ENCODE measurements around the gene DAGLA.
A peak's percentile ranks its signal among the peaks of the same experiment; 100 is the strongest.

DAGLA gene

DNA sequence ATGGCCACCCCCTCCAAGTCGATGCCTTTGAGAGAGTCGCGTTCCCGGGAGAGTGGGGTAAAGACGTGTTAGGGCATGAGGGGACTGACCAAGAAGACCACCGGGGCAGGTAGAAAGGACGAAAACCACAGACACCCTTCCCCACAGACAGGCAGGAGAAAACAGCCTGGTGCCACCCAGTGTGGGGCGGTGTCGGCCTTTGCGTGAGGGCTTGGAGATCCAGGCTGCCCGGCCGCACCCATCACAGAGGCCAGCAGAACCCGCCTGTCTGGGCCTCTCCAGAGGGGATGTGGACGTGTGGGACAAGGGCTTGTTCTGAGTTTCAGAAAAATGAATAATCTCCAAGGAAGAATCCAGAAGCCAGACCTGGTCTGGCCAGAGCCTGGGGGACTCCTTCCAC is 30.8 kb downstream of the DAGLA start:
- no peak for DNase-seq (ENCODE audit: low spot score)

DNA sequence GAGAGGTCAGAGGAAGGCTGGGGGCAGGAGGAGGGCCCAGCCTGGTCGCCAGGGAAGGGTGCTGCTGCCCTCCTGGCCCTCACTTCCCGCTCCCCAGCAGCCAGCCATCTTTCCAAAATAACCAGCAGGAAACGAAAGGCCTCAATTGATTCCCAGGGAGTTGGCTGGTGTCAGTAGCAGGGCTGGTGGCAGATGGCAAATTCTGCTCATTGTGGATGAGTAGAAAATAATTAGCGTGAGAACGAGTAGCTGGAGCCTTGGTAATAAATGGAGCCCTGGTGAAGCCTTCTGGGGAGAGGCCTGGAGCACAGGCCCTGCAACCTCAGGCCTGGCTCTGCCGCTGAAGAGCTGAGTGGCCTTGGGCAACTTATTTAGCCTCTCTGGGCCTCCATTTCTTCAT is 31.3 kb downstream of the DAGLA start:
- no peak for DNase-seq (ENCODE audit: low spot score)

DNA sequence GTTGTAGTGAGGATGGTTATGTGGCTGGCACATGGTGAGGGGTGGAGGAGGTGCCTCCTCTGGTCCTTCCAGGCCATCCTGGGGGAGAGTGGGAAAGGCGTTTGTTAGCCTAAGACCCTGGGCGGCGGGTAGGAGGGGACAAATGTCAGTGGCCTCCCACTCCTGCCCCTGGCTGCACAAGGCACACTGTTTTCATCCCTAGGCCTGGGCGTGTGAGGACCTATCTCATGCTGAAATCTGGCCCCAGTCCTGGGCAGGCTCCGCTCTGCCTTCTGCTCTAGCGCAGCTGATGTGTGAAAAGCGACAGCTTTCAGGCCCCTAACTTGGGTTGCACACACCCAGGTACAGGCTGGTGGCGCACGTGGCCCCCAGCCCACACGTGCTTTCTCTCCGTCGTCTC is 32.1 kb downstream of the DAGLA start:
- DNase-seq (ENCODE audit: low spot score): no peak

DNA sequence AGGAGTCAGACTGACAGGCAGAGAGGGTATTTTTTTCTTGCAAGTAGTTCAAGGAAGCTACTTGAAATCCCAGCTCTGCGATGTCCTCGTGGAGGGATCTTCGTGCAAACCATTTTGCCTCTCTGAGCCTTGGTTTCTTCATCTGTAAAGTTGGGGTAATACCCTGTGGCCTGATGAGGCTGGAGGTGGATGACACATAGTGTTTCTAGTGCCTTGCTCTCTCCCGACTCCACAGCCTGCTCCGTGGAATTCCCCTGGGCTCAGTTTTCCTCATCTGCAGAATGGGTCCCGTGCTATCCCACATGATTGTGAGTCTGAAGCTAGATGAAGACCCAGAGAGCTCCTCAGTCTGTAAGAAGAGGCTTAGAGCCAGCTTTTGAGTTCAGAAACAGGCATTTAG is 32.7 kb downstream of the DAGLA start:
- DNase-seq (ENCODE audit: low spot score): no peak

DNA sequence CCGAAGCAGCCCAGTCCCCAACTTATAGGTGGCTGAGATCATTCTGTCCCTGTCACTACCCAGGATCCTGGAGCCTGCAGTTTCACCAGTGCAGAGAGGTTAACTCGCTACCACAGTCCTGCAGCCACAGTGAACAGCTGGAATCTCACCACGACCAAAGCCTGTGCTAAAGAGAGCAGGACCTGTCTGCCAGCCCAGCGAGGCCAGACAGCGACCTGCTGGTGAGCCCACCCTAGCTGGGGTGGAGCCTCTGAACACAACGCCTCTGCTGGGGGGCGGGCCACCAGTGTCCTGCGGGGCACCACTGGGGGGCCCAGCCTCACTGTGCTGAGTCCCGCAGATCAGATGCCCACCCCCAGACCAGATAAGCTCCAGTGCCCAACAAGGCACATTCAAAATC is 33.3 kb downstream of the DAGLA start:
- no peak for DNase-seq (ENCODE audit: low spot score)

DNA sequence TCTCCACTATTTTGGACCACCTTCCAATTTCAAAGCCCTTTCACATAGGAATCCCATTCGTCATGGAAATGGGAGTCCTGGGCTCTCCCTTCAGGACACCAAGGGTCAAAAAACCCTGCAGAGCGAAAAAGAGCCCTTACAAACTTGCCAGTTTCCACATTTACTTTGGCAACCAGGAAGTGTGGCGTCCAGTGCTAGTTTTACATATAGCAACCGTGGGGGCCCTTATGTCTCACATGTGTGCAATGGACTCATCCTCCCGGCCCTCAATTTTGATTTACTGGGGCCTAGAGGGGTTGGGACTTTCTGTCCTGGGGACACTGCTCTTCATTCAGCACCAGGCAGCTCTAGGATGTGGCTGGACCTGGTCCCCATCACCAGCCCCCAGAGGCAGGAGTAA is 33.7 kb downstream of the DAGLA start:
- no peak for DNase-seq (ENCODE audit: low spot score)

DNA sequence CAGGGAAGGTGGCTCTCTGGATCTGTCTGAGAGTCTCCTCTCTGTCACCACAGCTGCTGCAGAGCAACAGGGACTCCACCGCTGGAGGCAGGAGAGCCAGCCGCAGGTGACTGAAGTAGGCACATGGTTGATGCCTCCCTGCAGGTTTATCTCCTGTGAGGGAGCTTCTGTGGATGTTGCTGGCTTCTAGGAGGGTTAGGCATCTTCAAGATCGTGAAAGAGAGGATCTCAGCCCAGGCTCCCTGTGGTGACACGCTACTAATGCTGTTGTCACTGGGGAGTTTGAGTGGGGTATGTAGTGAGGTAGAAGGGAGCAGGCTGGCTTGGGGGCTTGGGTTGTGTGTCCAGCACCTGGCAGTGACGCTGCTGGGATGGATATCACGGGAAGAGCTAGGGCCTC is 34.1 kb downstream of the DAGLA start:
- DNase-seq (ENCODE audit: low spot score): no peak

DNA sequence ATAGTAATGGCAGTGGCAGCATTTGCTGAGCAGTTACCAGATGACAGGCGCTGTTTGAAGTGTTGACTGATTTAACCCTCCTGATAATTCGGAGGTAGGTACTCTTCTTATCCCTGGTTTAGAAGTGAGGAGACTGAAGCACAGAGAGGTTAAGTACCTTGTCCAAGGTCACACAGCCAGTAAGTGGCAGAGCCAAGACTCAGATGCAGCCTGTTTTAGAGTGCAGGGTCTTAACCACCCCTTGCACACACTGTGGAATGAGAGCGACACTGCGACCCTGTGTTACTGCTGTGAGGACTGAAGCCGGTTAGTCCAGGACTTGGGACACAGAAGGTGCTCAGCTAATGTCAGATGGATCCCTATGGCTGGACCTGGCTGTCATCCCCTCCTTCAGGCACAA is 34.7 kb downstream of the DAGLA start:
- DNase-seq (ENCODE audit: low spot score): no peak

DNA sequence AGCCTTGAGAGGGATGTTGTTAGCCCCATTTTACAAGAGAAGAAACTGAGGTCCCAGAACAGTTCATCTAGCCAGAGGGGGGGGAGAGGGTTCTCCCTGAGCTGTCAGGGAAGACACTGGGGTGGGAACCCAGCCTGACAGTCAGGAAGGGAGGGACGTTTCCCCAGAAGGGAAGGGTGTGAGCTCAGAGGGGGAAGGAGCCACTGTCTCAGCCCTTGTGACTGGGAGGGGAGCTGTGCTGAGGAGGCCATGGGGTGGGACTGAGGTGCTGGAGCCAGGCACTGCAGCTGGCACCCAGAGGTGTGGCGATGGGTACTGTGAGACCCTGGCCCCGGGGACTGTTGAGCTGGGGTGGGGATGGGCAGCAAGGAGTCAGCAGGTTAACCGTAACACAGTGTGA is 35.7 kb downstream of the DAGLA start:
- DNase-seq (ENCODE audit: low spot score): no peak

DNA sequence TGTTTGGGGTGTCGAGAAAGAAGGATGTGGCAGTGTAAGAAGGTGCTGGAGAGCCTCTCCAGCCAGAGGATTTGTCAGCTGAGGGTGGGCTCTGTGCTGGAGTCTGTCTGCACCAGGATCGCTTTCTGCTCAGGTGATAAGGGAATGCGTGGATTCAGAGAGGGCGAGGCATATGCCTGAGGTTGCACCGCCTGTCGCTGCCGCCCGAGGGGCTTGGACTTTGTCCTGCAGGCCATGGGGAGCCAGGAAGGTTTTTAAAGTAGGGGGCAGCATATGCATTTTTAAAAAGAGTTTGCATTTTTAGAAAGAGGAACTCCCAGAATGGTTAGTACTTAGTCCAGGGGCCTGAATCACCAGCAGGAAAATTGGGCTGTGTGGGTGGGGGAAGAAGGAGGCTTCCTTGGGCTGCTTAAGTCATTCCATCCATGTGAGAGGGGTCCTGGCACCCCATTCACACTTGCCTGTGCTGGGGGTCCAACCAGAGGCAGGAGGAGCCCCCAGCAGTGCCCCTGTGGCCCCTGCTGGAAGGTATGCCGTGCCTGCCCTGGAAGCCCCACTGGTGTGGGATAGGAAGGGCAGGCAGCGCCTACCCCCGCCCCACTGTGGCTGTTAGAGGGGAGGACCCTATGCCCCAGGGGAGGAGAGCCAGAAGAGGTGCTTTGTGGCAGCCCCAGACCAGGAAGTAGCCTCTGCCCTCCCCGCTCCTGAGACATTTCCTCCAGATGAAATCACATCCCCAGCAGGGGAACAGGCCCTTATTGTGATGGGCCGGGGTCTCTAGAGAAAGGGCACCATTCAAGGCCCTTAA is 36.5 kb downstream of the DAGLA start:
- DNase-seq (ENCODE audit: low spot score): peak; percentile 55

DNA sequence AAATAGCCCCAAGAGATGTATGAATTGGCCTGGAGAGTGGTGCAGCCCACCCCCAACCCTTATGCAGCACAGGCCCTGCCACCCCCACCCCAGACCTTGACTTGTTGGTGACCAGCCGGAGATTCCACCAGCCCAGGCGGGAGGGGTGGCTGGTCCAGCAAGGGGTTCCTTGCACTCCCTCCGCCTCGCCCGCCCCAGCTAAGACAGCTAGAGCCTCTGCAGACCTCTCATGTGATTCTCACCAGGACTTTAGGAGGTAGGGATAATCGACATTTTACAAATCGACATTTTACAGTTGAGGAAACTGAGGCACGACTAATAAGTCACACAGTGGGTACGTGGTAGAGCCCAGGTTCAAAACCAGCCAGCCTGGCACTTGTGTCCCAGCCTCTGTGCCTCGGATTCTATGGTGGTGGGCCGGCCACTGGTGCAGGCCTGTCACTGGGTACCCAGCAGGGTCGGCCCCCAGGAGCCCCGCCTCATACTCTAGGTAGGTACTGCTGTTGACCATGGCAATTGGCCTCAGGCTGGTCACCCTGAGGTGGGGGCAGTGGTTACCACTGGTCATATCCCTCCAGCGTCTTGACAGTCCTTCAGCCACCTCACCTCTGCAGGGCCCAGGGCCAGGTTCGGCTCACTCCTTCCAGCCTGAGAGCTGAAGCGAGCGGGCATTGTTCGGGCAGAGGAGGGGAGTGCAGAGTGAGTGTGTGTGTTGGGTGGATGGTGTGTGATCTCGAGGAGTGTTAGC is 37.3 kb downstream of the DAGLA start:
- DNase-seq (ENCODE audit: low spot score): no peak

DNA sequence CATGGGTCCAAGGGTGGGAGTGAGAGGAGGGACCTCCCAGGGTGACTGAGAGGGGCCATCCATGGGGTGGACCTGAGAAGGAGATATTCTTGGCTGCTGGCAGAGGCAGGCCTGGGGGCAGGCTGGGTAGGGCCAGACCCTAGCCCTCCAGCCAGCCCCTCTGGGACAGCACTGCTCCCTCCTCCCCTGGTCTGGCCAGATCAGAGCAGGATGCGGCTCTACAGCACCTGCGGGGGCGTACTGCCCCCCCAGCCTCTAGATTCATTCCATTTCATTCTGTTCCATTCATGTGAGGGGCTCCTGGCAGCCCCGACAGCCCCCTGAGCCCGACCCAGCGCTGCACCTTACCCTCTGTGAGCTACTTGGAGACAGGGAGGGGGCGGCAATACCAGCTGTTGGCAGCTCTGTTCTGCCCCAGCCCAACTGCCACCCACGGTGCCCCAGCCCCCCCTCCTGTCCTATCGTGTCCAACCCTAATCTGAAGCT is 37.9 kb downstream of the DAGLA start:
- DNase-seq (ENCODE audit: low spot score): no peak

DNA sequence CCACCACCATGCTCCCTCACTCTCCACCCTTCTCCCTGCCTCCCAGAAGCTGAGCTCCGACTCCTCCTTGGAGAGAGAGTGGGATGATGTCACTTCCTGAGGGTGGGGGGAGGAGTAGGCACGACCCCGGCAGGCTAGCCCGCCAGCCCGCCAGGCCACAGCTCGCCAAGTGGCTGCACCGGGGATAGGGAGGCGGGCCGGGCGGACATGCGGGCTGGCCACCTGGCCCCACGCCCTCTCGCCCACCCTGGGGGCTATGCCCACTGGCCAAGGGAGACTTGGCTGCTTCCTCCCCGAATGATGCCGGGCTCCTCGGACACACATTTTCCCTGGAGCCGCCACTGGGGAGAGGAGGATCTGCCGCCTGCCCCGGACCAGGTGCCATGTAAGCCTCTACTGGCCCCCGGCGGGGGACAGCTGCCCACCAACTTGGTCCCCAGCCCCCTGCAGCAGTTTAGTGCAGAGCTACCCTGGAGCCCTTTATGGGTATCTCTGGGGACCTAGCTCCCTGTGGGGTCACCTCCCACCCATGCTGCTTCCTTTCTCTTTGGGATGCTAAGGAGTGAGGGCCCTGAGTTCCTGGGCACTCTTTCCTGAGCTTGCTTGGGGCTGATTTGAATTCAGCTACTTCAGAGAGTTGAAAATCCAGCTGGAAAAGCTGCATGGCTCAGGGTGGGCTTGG is 38.6 kb downstream of the DAGLA start:
- peak; percentile 62 for DNase-seq (ENCODE audit: low spot score)

DNA sequence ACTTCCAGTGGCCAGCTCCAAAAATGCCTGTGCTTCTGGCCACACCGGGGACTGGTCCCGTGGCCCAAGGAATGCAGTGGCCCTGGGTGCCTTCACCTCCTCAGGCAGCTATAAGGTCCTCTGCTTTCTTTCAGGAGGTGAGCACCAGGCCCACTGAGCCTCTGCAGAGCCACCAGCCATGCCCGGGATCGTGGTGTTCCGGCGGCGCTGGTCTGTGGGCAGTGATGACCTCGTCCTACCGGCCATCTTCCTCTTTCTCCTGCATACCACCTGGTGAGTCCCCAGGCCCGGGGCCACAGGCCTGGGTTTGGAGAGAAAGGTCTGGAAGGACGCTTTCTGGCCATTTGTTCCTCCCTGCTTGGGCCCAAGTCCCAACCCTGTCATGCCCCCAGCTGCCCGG is 39.8 kb downstream of the DAGLA start:
- no peak for DNase-seq (ENCODE audit: low spot score)

DNA sequence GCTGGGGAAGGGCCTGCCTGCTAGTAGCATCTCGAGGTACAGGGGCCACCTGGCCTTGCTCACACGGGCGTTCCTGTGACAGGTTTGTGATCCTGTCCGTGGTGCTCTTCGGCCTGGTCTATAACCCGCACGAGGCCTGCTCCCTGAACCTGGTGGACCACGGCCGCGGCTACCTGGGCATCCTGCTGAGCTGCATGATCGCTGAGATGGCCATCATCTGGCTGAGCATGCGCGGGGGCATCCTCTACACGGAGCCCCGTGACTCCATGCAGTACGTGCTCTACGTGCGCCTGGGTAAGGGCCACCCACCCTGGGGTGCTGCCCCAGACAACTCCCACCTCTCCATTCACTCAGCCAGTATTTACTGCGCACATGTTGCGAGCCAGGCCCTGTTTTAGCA is 40.4 kb downstream of the DAGLA start:
- DNase-seq (ENCODE audit: low spot score): no peak

DNA sequence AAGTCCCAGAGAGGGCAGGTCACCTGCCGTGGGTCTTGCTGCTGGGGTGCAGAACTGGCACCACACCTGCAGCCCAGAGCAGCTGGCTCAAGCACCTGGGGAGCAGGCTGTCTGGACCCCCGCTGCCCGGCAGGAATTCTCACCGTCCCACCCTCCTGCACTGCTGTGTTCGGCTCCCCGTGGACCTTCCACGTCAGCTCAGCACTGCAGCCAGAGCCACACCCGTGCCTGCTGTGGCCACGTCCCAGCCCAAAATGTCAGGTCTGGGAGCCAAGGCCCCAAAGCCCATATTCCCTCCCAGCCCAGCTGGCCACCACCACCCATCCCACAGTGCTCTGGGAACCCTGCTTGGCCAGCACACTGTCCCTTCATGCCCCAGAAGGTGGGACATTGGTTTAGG is 44.2 kb downstream of the DAGLA start:
- no peak for DNase-seq (ENCODE audit: low spot score)

DNA sequence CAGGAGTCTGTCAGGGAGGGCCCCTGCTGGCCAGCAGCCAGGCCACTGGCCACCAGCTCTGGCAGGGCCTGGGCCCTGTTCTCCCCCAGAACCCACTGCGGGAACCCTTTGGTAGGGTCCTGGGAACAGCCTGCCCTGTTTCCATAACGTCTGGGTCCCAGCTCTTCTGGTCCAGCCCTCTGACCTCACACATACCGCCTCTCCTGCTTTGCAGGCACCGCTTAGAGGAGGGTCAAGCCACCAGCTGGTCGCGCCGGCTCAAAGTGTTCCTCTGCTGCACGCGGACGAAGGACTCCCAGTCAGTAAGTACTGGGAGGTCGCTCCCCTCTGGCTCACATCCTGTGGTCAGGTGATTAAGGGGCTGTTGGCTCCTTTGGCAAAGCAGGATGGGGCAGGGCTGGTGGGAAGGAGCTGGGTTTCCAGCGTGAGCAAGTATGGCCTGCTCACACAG is 45.6 kb downstream of the DAGLA start:
- DNase-seq (ENCODE audit: low spot score): peak; percentile 41

DNA sequence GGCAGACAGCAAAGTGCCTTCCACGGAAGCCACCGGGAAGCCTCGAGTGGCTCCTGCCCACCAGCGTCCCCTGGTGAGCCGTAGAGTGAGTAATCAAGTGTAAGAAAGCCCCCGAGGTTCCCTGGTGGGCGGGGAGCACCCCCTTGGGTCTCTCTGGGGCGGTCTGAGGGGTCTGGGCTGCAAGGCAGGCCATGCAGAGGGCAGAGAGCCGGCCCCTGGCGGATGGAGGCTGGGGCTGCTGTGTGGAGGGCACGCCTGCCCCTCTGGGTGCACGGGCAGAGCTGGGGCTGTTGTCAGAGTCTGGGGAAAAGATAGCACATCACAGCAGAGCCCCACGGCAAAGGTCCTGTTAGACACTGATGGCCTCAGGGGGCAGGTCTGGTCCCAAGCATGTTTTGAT is 46.6 kb downstream of the DAGLA start:
- no peak for DNase-seq (ENCODE audit: low spot score)

DNA sequence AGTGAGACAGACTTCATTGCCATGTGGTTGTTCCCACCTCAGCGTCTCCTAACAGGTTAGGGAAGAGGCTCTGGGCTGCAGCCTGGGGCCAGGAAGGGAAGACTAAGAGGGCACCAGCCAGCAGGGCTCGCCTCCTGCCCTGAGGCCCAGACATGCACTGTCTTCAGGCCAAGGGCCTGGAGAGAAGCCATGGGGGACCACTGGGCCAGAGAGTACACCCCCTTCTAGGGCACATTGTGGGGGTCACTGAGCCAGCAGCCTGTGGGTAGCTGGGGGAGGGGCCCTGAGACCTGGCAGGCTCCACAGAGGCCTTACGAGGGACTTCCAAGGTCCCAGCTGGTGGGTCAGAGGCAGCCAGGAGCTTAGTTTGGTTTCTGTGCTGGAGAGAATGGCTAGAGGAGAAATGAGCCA is 47.2 kb downstream of the DAGLA start:
- no peak for DNase-seq (ENCODE audit: low spot score)

DNA sequence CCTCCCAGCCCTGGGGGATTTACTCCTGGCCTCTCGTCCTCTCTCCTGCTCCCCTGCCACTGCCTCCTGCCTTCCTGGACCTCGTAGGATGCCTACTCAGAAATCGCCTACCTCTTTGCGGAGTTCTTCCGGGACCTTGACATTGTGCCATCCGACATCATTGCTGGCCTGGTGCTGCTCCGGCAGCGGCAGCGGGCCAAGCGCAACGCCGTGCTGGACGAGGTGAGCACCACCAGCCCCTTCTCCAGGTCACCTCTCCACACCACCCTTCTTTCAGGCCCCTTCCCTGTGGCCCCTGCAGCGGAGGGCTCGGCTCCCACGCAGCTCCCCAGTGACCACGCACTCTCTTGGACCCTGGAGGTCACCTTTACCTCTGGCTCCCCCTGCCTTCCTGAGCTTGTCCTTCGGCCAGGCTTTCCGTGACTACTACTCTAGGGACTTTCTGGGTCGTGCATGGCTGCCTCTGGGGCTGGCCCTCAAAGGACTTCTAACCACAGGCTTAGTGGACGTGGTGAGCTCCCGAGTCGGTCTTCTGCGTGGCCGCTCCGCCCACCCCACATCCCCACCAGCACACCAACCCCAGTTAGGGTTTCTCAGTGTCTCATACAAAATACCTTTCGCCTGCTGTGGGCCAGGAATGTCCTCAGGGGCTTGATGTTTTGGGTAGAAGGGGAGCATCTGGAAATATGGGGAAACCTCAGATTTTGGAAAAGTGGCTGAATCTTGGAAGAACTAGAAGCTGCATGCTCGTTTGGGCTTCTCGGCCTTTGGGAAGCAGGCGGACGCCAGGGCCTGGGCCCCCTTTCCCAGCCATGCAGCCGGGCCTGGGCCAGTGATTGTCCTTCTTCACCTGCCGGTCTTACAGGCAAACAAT is 48.1 kb downstream of the DAGLA start:
- DNase-seq (ENCODE audit: low spot score): no peak

DNA sequence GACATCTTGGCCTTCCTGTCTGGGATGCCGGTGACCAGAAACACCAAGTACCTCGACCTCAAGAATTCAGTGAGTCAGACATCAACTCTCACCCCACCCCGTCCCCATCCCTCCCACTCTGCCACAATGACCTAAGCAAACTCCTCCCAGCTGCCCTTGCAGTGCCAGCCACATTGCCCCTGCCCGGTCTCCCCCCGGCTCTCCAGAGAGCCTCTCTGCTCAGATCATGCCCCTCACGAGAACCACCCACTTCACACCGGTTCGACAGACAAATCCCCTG is 48.7 kb downstream of the DAGLA start:
- DNase-seq (ENCODE audit: low spot score): no peak
